Left renal cortex interstitium (tissue), 4 donors: ENCODE data around the gene DIP2C. TPM values are rescaled to one million over a fixed set of nuclear protein-coding genes. Genes with fewer than 3 reads are reported as not detected.

Experiments used
- DNase-seq, 4 donors: peaks; one replicate each; pipeline ENCODE4 v3.0.0-alpha.2; 2013; ENCODE audit warnings: low read depth in 4 of 4, low spot score in 2 of 4, missing footprints in 1 of 4
- polyA plus RNA-seq, 4 donors: library from polyadenylated mRNA; unstranded; fragments of 120-200 nt; gene quantifications; one replicate each; pipeline ENCODE4 v1.2.1, GENCODE V29; 2013; ENCODE audit not compliant: insufficient read length in 4 of 4

The DIP2C gene
- polyA plus RNA-seq, 4 donors: 19.4 to 23.6 (median 20.2) TPM

GRCh38 chr10:241966-242643 lies 447.4 kb downstream of the DIP2C start:
- no peak for DNase-seq

- DNase-seq: no peak
These were observed 448.0 kb downstream of the DIP2C start for GRCh38 chr10:241451-241850.

DNA sequence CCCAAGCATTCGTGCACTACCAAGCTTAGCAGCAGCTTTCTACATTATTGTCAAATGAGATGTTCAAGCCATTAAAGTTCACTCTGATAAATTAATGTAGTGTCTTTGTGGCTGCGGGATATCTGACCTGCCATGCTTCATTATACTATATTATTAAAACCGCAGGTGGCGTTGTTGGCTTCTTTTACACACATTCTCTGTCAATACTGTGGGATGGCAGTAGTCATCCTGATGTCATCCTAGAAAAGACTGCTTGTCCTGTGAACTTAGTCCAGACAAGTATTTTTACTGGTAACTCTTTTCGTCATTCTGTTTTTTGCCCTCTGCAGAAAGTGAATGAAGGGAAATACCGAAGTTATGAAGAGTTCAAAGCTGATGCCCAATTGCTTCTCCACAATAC lies 450.4 kb downstream of the DIP2C start:
- DNase-seq: no peak

DNA sequence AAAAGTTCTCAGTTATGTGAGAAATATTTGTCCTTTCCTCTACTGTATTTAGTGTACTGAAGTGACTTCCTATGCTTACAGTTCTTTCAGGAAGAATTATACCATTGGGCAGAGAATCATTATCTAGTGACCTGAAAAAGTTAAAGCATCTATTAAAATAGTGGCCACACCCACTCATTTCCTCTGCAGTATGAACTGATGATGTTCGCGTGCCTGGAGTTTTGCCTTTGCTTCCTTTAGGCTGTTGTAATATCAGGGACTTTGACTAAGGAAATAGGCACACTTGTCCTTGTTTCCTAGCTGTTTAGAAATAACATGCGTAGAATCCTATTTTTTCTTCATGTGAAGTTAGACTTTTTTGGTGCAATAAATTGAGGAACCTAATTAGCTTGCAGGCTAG lies 453.6 kb downstream of the DIP2C start:
- no peak for DNase-seq

DNA sequence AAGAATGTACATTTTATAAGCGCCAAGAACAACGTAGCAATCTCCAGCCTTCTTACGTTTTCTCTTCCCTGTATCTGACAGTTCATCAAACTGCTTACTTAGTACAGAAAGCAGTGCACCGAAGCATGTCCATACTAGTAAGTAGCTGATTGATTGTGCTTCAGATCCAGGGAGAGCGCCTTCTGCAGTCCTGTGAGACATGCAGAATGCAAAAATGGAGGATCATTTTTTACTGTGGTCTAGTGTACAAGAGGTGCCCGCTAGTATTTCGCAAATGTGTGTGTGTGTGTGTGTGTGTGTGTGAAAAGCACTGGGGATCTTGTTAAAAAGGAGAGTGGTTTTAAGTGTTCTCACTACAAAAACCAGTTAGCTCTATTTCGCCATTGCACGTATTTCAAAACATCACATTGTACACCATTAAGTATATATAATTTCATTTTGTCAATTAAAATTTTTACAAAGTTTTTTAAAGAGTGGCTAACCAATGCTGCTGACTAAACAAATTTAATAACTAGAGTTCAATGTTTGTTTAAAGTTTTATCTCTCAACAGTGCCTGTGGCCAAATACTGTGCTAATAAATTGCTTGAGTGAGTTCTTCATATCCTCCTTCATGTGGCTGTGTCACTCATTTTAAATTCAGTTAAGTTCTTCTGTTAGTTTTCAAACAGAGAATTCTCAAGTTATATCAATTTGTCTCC lies 454.6 kb downstream of the DIP2C start:
- no peak for DNase-seq

DNA sequence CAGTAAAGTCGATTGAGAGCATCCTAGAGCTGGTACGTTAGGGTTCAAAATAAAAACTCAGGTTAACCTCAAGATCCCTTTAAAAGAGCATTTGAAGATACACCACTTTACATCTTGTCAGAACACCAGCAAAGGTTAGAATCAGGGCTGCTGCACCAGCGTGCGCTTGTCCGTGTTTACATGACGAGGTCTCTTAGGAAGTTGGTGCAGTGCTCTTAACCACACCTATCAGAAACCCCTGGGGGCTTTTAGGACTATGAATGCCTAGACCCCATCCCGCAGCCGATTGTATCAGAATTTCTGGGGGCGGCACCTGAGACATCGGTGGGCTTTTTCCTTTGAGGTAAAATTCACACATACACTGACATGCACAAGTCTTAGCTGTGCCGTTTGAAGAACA lies 456.6 kb downstream of the DIP2C start:
- DNase-seq: no peak

GRCh38 chr10:232061-232460 lies 457.4 kb downstream of the DIP2C start:
- DNase-seq: no peak

GRCh38 chr10:230758-231157 lies 458.7 kb downstream of the DIP2C start:
- DNase-seq: no peak

GRCh38 chr10:228366-228765 lies 461.1 kb downstream of the DIP2C start:
- no peak for DNase-seq

GRCh38 chr10:227014-227413 lies 462.5 kb downstream of the DIP2C start:
- DNase-seq: no peak

DNA sequence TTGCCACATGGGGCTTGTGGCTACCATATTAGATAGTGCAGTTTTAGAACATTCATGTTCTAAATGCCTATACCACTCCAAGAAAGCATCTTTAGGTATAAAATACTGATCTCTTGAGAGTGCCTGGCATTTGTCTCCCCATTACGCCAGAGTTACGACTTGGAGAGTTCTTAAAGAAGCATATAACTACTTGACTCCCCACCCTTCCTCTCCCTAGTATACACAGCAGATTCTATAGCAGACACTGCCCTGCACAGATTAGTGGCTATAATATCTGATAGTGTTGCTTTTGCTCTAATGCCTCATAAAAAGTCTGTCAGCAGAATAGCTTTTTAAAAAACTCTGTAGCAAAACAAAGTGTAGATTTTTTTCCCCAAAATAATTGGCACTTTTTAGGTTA lies 463.4 kb downstream of the DIP2C start:
- DNase-seq: no peak

DNA sequence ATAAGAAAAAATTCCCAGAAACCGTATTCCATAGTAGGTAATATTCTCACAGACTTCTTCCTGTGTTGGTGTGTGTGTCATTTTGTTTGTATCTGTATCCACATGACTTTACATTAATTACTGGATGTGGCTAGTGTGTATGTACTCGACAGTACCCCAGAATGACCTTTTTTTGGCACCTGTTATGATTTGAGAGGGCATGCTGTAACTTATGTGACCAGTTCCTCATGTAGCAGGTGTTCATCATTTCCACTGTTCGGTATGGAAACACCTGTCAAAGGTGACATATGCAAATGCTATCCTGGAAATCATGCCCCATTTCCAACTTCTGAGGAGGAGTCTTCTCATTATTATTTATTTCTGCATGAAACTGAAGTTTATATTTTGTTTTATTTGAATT lies 464.9 kb downstream of the DIP2C start:
- DNase-seq: no peak

Other genes with a start within 250 kb of the DIP2C start
- 10 to 100 TPM; 36.8 to 57.4 (median 48.5) TPM for gene LARP4B, start 242.0 kb upstream of the DIP2C start, polyA plus RNA-seq